Osteoblast (primary cell): ENCODE measurements around the gene DKC1. TPM values are rescaled to one million over a fixed set of nuclear protein-coding genes. Genes with fewer than 3 reads are reported as not detected.

Source experiments
- DNase-seq: peaks from one replicate; pipeline ENCODE4 v3.0.0; 2011; ENCODE audit warnings: low spot score, mixed read lengths; ENCODE audit not compliant: insufficient read length; ENCODE audit errors: missing footprints
- H2AFZ ChIP-seq: 2 replicates; pipeline ENCODE4 v1.6.0; 2011; ENCODE audit warnings: mild to moderate bottlenecking, low read length
- H3K27ac ChIP-seq: 2 replicates; pipeline ENCODE4 v1.5.1; 2011; ENCODE audit warnings: mild to moderate bottlenecking, low read depth, low read length, moderate library complexity
- H3K27me3 ChIP-seq: 2 replicates; pipeline ENCODE4 v1.6.0; 2012; ENCODE audit warnings: mild to moderate bottlenecking, control low read depth, inconsistent platforms, low read length, moderate library complexity; ENCODE audit not compliant: insufficient read depth
- H3K36me3 ChIP-seq: 2 replicates; pipeline ENCODE4 v1.5.1; 2011; ENCODE audit warnings: mild to moderate bottlenecking, low read length, control low read depth, moderate library complexity; ENCODE audit not compliant: insufficient read depth
- H3K4me1 ChIP-seq: 2 replicates; pipeline ENCODE4 v1.5.1; 2011; ENCODE audit warnings: mild to moderate bottlenecking, low read length, control low read depth, moderate library complexity; ENCODE audit not compliant: insufficient read depth
- H3K4me2 ChIP-seq: 2 replicates; pipeline ENCODE4 v1.6.0; 2011; ENCODE audit warnings: mild to moderate bottlenecking, low read length; ENCODE audit not compliant: insufficient read depth
- H3K4me3 ChIP-seq: fragments of 200-600 bp; sonication (generic); 3 replicates; pipeline ENCODE4 v1.5.1; 2012; ENCODE audit warnings: mild to moderate bottlenecking, low read length, inconsistent platforms; ENCODE audit not compliant: insufficient read depth
- H3K79me2 ChIP-seq: 2 replicates; pipeline ENCODE4 v1.6.0; 2012; ENCODE audit warnings: mild to moderate bottlenecking, low read length, control low read depth, inconsistent platforms; ENCODE audit not compliant: insufficient read depth
- H3K9me3 ChIP-seq: 2 replicates; pipeline ENCODE4 v1.5.1; 2011; ENCODE audit warnings: low read depth, low read length, control low read depth
- H4K20me1 ChIP-seq: 2 replicates; pipeline ENCODE4 v1.6.0; 2012; ENCODE audit warnings: mild to moderate bottlenecking, low read length, control low read depth; ENCODE audit not compliant: insufficient read depth
- total RNA-seq: library from RNA; depleted of rRNA; stranded (reverse); fragments of >200 nt; gene quantifications from 2 replicates; pipeline ENCODE4 v1.2.3, GENCODE V29; 2012
- TF ChIP-seq, protein P1 (sequence below): IDR thresholded peaks from 2 replicates; pipeline ENCODE4 v1.5.1; 2011; ENCODE audit warnings: mild to moderate bottlenecking, low read depth, low read length, moderate library complexity; ENCODE audit errors: extremely low read depth

The DKC1 gene
- total RNA-seq, 1 donor, result 30.8 TPM

DNA sequence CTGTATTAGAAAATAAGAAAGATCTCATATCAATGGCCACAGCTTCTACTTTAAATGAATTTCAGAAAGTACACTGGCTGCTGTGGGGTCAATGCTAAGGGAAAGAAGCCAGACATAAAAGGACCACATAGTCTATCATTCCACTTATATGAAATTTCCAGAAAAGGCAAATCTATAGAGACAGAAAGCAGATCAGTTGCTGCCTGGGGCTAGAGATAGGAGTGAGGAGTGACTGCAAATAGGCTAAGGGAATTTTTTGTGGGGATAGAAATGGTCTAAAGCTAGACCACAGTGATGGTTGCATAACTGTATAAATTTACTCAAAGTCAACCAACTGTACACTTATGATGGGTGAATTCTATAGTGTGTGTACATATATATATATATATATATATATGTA lies 20.1 kb upstream of the DKC1 start:
- H3K36me3 ChIP-seq, result no peaks in the 10 kb centered on the region
- H3K4me2 ChIP-seq, result no peak overlapping the region
- DNase-seq, result no peak

DNA sequence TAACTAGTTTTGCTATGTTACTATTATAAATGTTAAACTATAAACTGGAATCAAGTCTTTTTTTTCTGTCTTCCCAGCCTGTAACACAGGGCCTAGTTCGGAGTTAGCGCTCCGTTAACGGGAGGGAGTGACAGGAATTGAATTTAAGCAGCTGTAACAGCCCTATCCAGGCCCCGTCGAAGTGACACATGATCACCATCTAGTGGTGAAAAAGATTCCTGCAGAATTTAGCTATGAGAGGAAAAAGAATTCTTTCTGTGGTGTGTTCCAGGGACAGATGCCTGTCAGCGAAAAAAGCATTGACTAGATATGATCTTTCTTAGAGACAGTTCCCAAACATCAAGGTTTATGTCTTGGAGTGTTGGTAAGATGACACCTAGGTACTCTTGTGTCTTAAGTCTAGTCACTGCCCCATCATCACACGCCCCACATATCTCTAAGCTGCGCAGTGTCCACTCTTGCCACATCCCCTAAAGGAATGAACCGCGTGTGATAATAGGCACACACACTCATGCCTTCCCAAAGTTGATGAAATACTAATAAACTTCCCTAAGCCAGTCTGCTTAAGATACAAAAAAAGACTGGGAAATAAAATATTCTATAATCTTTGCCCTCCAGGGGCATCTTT lies 13.8 kb upstream of the DKC1 start:
- H3K27me3 ChIP-seq, result peaks cover 20% of the 10 kb centered on the region
- H3K79me2 ChIP-seq, result no peaks in the 10 kb centered on the region
- peak overlapping the region; percentile 70 for H2AFZ ChIP-seq
- H3K4me1 ChIP-seq, result peaks cover 9% of the 10 kb centered on the region
- H3K27ac ChIP-seq, result no peak overlapping the region
- DNase-seq, result peak; percentile 88
- H4K20me1 ChIP-seq, result no peaks in the 10 kb centered on the region
- TF ChIP-seq, protein P1, sequence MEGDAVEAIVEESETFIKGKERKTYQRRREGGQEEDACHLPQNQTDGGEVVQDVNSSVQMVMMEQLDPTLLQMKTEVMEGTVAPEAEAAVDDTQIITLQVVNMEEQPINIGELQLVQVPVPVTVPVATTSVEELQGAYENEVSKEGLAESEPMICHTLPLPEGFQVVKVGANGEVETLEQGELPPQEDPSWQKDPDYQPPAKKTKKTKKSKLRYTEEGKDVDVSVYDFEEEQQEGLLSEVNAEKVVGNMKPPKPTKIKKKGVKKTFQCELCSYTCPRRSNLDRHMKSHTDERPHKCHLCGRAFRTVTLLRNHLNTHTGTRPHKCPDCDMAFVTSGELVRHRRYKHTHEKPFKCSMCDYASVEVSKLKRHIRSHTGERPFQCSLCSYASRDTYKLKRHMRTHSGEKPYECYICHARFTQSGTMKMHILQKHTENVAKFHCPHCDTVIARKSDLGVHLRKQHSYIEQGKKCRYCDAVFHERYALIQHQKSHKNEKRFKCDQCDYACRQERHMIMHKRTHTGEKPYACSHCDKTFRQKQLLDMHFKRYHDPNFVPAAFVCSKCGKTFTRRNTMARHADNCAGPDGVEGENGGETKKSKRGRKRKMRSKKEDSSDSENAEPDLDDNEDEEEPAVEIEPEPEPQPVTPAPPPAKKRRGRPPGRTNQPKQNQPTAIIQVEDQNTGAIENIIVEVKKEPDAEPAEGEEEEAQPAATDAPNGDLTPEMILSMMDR, result peak; percentile 80
- no peak overlapping the region for H3K4me3 ChIP-seq
- H3K9me3 ChIP-seq, result no peaks in the 10 kb centered on the region
- peak overlapping the region; percentile 37 for H3K4me2 ChIP-seq
- H3K36me3 ChIP-seq, result no peaks in the 10 kb centered on the region

More for the DNA sequence above, 20.1 kb upstream of the DKC1 start:
- H3K27me3 ChIP-seq, result no peaks in the 10 kb centered on the region
- no peak overlapping the region for H3K4me3 ChIP-seq
- TF ChIP-seq, protein P1, result no peak
- peaks cover 4% of the 10 kb centered on the region for H3K4me1 ChIP-seq
- H3K79me2 ChIP-seq, result no peaks in the 10 kb centered on the region
- no peak overlapping the region for H2AFZ ChIP-seq
- no peaks in the 10 kb centered on the region for H3K9me3 ChIP-seq
- no peaks in the 10 kb centered on the region for H4K20me1 ChIP-seq
- H3K27ac ChIP-seq, result no peak overlapping the region

DNA sequence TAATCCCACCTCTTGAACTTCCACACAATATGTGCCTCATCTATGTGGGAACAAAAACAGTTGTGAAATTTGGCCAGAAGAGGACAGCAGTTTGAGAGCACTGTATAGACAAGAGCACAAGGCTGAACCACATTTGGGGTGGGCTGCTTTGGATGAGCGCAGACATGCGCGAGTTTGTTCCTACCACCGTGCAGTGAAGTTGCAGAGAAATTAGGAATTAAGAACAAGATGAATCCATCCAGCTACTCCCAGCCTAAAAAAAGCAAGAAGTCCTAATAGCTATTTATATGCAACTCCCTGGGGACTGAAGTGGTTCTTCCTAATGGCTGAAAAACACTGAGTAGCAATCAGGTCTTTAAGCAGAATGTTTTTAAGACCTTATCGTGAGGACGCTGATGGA lies 12.8 kb upstream of the DKC1 start:
- H3K9me3 ChIP-seq, result no peaks in the 10 kb centered on the region
- peaks cover 13% of the 10 kb centered on the region for H3K4me1 ChIP-seq
- H4K20me1 ChIP-seq, result no peaks in the 10 kb centered on the region
- H3K27me3 ChIP-seq, result peaks cover 20% of the 10 kb centered on the region
- no peaks in the 10 kb centered on the region for H3K36me3 ChIP-seq
- H3K79me2 ChIP-seq, result no peaks in the 10 kb centered on the region
- H3K27ac ChIP-seq, result no peak overlapping the region
- no peak overlapping the region for H2AFZ ChIP-seq
- peak overlapping the region; percentile 80 for H3K4me2 ChIP-seq
- DNase-seq, result no peak
- TF ChIP-seq, protein P1, result no peak
- peak overlapping the region; percentile 67 for H3K4me3 ChIP-seq

DNA sequence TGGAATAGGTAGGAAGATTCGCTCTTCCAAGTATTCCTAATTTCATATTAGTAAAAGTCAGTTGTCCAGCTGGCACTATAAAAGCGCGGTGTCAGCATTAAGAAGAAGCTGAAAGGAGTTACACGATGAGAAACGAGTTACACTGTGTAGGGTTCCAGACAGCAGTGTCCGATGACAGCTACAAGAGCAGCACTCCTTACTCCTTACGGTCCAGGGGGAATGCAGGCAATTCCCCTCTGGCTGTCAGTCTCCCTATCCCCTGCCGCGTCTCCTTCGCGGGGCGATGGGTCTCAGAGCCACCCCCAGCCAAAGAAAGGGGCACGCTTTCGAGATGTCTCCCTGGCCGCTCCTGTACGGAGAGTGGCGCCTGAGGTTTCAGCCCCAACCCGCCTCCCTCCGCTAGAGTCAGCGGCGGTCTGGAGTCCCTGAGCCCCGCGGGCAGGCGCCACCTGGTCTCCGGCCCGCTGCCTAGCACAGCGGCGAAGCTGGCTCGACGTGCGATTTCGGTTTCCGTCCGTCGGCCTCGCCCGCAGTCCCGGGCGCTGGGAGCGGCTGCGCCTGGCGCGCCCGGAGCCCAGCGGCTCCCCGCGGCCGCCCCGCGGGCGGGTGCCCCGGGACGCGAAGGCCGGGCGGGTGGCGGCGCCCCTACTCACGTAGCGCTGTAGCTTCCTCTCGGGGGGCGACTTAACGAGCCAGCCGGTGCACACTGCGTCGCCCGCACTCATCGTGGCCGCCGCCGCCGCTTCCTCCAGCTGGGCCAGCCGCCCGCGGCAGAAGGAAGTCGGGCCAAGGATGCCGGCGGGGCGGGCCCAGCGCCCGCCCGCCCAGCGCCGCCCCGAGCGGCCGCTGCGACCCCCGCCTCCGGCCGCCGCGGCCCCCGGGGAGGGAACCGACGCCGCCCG lies 12.1 kb upstream of the DKC1 start, which contains the start of gene GAB3:
Gene GAB3 (minus strand): TSS at position 777 of the 902 bp plus-strand sequence. CDS start 52 bp downstream, at position 725.
- Histone ChIP-seq H3K4me2 (peak within 1 kb of the TSS; percentile 80), H3K27me3 (peaks cover 20% of the 10 kb centered on the region), H3K9me3 (no peaks in the 10 kb centered on the region), H3K4me1 (peaks cover 13% of the 10 kb centered on the region), H3K27ac (no peak within 1 kb of the TSS), H3K36me3 (no peaks in the 10 kb centered on the region), H4K20me1 (no peaks in the 10 kb centered on the region), H3K4me3 (peak within 1 kb of the TSS; percentile 67), H3K79me2 (no peaks in the 10 kb centered on the region), H2AFZ (peak within 1 kb of the TSS; percentile 80)
- DNase-seq, result no peak
- TF ChIP-seq, protein P1, result no peak
